Measurements from ENCODE around the gene IRF8.
"Not testable (repeated sequence)": the region's sequence is repeated elsewhere in the genome, so short reads cannot be mapped to it uniquely, and the experiment has no call there.

Gene IRF8

DNA sequence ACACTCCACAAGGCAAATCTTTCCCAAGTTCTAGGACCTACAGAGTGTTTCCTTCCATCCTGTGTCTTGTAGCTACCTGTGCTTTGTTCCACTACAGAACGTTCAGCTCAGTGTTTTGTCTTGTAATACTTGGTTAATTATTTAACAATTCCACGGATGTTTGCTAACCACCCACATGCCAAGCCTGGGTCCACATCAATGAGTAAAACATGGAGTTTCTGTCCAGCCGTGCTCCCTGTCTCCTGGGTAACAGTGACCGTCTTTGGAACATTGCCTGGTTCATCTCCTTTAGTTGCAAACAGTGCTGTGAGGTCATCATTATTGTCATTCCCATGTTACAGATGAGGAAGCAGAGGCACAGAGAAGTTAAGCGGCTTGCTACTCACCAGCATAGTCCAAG lies 41.3 kb downstream of the IRF8 start:
- H3K4me1 ChIP-seq (ENCODE audit: insufficient read depth, low read length, poor library complexity, severe bottlenecking) = peaks cover 15% of the 10 kb centered on the region
- H3K9me2 ChIP-seq (replicated peaks; ENCODE audit: low read depth, low read length) = no peaks in the 10 kb centered on the region
- no peak overlapping the region for H3K4me3 ChIP-seq (ENCODE audit: low read length, poor library complexity, severe bottlenecking)
- H3F3A ChIP-seq (ENCODE audit: low read depth) = no peaks in the 10 kb centered on the region
- no peaks in the 10 kb centered on the region for H4K20me1 ChIP-seq (ENCODE audit: insufficient read depth, low read length, poor library complexity, severe bottlenecking)
- H3K9me3 ChIP-seq (ENCODE audit: insufficient read depth, low read depth, low read length) = no peaks in the 10 kb centered on the region
- no peaks in the 10 kb centered on the region for H3K27me3 ChIP-seq (ENCODE audit: insufficient read depth, low read length, poor library complexity, severe bottlenecking)
- H3K36me3 ChIP-seq (ENCODE audit: insufficient read depth, low read length) = no peaks in the 10 kb centered on the region
- no peak overlapping the region for H3K4me2 ChIP-seq (ENCODE audit: low read depth, low read length, poor library complexity, severe bottlenecking)
- no peak overlapping the region for H3K9ac ChIP-seq (ENCODE audit: low read depth, low read length, poor library complexity, severe bottlenecking)
- no peak overlapping the region for H2AFZ ChIP-seq (ENCODE audit: low read length)
- no peaks in the 10 kb centered on the region for H3K79me2 ChIP-seq (ENCODE audit: insufficient read depth, low read length)
- TF ChIP-seq, protein P1, sequence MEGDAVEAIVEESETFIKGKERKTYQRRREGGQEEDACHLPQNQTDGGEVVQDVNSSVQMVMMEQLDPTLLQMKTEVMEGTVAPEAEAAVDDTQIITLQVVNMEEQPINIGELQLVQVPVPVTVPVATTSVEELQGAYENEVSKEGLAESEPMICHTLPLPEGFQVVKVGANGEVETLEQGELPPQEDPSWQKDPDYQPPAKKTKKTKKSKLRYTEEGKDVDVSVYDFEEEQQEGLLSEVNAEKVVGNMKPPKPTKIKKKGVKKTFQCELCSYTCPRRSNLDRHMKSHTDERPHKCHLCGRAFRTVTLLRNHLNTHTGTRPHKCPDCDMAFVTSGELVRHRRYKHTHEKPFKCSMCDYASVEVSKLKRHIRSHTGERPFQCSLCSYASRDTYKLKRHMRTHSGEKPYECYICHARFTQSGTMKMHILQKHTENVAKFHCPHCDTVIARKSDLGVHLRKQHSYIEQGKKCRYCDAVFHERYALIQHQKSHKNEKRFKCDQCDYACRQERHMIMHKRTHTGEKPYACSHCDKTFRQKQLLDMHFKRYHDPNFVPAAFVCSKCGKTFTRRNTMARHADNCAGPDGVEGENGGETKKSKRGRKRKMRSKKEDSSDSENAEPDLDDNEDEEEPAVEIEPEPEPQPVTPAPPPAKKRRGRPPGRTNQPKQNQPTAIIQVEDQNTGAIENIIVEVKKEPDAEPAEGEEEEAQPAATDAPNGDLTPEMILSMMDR (conservative IDR thresholded peaks at IDR 0.05; ENCODE audit: low read length) = no peak
- no peak for TF ChIP-seq EZH2phosphoT487 (IDR thresholded peaks at IDR 0.05; ENCODE audit: borderline replicate concordance)

GRCh38 chr16:85941863-85942644 lies 43.1 kb downstream of the IRF8 start:
- H3K9ac ChIP-seq (ENCODE audit: low read depth, low read length, poor library complexity, severe bottlenecking) = no peak overlapping the region
- H2AFZ ChIP-seq (ENCODE audit: low read length) = no peak overlapping the region
- no peaks in the 10 kb centered on the region for H3K79me2 ChIP-seq (ENCODE audit: insufficient read depth, low read length)
- no peaks in the 10 kb centered on the region for H3K9me3 ChIP-seq (ENCODE audit: insufficient read depth, low read depth, low read length)
- H3K4me2 ChIP-seq (ENCODE audit: low read depth, low read length, poor library complexity, severe bottlenecking) = no peak overlapping the region
- no peak overlapping the region for H3K4me3 ChIP-seq (ENCODE audit: low read length, poor library complexity, severe bottlenecking)
- no peaks in the 10 kb centered on the region for H3K27me3 ChIP-seq (ENCODE audit: insufficient read depth, low read length, poor library complexity, severe bottlenecking)
- no peaks in the 10 kb centered on the region for H3K9me2 ChIP-seq (replicated peaks; ENCODE audit: low read depth, low read length)
- peaks cover under 1% of the 10 kb centered on the region for H3K4me1 ChIP-seq (ENCODE audit: insufficient read depth, low read length, poor library complexity, severe bottlenecking)
- no peaks in the 10 kb centered on the region for H3K36me3 ChIP-seq (ENCODE audit: insufficient read depth, low read length)
- H4K20me1 ChIP-seq (ENCODE audit: insufficient read depth, low read length, poor library complexity, severe bottlenecking) = no peaks in the 10 kb centered on the region
- TF ChIP-seq, protein P1 (conservative IDR thresholded peaks at IDR 0.05; ENCODE audit: low read length) = no peak
- no peak for TF ChIP-seq EZH2phosphoT487 (IDR thresholded peaks at IDR 0.05; ENCODE audit: borderline replicate concordance)
- no peaks in the 10 kb centered on the region for H3F3A ChIP-seq (ENCODE audit: low read depth)

- H3K4me2 ChIP-seq (ENCODE audit: low read depth, low read length, poor library complexity, severe bottlenecking); H4K20me1 ChIP-seq (ENCODE audit: insufficient read depth, low read length, poor library complexity, severe bottlenecking); H3K36me3 ChIP-seq (ENCODE audit: insufficient read depth, low read length); H3K4me1 ChIP-seq (ENCODE audit: insufficient read depth, low read length, poor library complexity, severe bottlenecking); H3K9me3 ChIP-seq (ENCODE audit: insufficient read depth, low read depth, low read length); H3F3A ChIP-seq (ENCODE audit: low read depth); H3K9ac ChIP-seq (ENCODE audit: low read depth, low read length, poor library complexity, severe bottlenecking); H3K9me2 ChIP-seq (replicated peaks; ENCODE audit: low read depth, low read length); H2AFZ ChIP-seq (ENCODE audit: low read length); H3K79me2 ChIP-seq (ENCODE audit: insufficient read depth, low read length); H3K4me3 ChIP-seq (ENCODE audit: low read length, poor library complexity, severe bottlenecking); H3K27me3 ChIP-seq (ENCODE audit: insufficient read depth, low read length, poor library complexity, severe bottlenecking): not testable (repeated sequence)
Measured at GRCh38 chr16:85942659-85943058, 43.7 kb downstream of the IRF8 start.

DNA sequence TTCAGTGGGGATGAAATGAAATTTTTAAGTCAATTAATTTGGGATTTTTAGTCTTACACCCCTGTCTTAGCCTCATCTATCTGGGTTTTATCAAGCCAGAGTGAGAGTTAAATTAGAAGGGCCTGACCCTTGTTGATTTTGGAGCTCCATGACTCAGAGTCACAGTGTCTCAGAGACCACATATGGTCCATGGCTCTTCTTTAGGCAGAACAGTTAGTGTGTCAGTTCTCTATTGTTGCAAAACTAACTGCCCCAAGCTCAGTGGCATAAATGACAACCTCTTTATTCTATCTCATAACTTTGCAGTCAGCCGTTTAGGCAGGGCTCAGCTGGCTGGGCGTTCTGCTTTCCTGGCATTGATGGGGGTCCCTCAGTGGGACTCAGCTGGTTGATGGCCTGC lies 44.7 kb downstream of the IRF8 start:
- no peaks in the 10 kb centered on the region for H3K4me1 ChIP-seq (ENCODE audit: insufficient read depth, low read length, poor library complexity, severe bottlenecking)
- no peak overlapping the region for H3K4me2 ChIP-seq (ENCODE audit: low read depth, low read length, poor library complexity, severe bottlenecking)
- TF ChIP-seq, protein P1 (conservative IDR thresholded peaks at IDR 0.05; ENCODE audit: low read length) = no peak
- H3K9me2 ChIP-seq (replicated peaks; ENCODE audit: low read depth, low read length) = no peaks in the 10 kb centered on the region
- no peak overlapping the region for H3K9ac ChIP-seq (ENCODE audit: low read depth, low read length, poor library complexity, severe bottlenecking)
- no peaks in the 10 kb centered on the region for H3K9me3 ChIP-seq (ENCODE audit: insufficient read depth, low read depth, low read length)
- H3K4me3 ChIP-seq (ENCODE audit: low read length, poor library complexity, severe bottlenecking) = no peak overlapping the region
- no peaks in the 10 kb centered on the region for H3K36me3 ChIP-seq (ENCODE audit: insufficient read depth, low read length)
- H4K20me1 ChIP-seq (ENCODE audit: insufficient read depth, low read length, poor library complexity, severe bottlenecking) = no peaks in the 10 kb centered on the region
- H3F3A ChIP-seq (ENCODE audit: low read depth) = no peaks in the 10 kb centered on the region
- no peaks in the 10 kb centered on the region for H3K79me2 ChIP-seq (ENCODE audit: insufficient read depth, low read length)
- no peak overlapping the region for H2AFZ ChIP-seq (ENCODE audit: low read length)
- no peaks in the 10 kb centered on the region for H3K27me3 ChIP-seq (ENCODE audit: insufficient read depth, low read length, poor library complexity, severe bottlenecking)
